Measurements from ENCODE around the gene RPS3. TPM values are rescaled to one million over a fixed set of nuclear protein-coding genes. Genes with fewer than 3 reads are reported as not detected.

The RPS3 gene
- total and polyA plus RNA-seq, 9 of the 15 experiments (the other 6 are each of a cell fraction or from before 2014, with no cell fraction given): 2,700 to 5,771 (median 3,679) TPM

DNA sequence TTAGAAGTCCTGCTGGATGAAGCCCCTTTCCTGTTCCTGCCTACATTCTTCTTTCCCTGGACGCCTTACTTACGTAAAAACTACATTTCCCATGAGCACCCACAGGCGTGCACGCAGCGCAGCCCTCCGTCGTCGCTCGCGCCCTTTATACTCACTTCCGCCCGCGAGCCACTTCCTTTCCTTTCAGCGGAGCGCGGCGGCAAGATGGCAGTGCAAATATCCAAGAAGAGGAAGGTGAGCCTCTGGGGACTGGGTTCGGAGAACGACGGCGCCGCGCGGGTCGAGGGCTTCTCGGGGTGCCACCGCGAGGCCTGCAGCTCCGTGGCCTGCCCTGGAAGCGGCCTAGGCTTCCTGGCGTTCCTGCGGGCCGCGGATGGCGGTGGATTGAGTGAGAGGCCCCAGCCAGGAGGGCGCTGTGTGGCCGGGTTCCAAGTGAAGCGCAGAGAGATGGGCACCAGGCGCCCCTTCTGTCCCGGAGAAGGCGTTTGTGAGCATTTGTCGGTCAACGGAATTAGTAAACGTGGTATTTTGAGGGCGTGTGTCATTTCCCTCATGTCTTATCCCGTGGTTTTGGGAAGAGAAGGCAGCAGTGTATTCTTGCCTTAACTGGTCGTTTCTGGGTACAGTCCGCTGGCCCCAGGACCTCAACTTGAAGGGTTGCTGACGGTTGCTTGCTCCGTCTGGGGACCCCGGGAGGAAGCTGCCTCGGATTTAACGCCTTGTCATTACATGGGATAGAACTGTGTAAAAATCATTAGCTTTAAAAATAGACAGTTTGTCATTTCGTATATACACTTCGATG lies at the start of gene RPS3 (continued):
- no peak for TF ChIP-seq TFAM (CRISPR knock-in tag; conservative IDR thresholded peaks at IDR 0.05)
- TF ChIP-seq HDAC6 (IDR thresholded peaks at IDR 0.05; ENCODE audit: low read depth, low read length): no peak
- TF ChIP-seq L3MBTL2 (IDR thresholded peaks at IDR 0.05): peak; percentile 77
- TF ChIP-seq NCOR1 (IDR thresholded peaks at IDR 0.05): peak; percentile 40; the same call in 1 of the 2 replicates
- TF ChIP-seq, protein P1, sequence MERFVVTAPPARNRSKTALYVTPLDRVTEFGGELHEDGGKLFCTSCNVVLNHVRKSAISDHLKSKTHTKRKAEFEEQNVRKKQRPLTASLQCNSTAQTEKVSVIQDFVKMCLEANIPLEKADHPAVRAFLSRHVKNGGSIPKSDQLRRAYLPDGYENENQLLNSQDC (CRISPR knock-in tag; IDR thresholded peaks at IDR 0.05): peak; percentile 66; the same call in 1 of the 2 replicates
- TF ChIP-seq MXI1 (IDR thresholded peaks at IDR 0.05; ENCODE audit: low read depth, low read length): no peak
- TF ChIP-seq, protein P2, sequence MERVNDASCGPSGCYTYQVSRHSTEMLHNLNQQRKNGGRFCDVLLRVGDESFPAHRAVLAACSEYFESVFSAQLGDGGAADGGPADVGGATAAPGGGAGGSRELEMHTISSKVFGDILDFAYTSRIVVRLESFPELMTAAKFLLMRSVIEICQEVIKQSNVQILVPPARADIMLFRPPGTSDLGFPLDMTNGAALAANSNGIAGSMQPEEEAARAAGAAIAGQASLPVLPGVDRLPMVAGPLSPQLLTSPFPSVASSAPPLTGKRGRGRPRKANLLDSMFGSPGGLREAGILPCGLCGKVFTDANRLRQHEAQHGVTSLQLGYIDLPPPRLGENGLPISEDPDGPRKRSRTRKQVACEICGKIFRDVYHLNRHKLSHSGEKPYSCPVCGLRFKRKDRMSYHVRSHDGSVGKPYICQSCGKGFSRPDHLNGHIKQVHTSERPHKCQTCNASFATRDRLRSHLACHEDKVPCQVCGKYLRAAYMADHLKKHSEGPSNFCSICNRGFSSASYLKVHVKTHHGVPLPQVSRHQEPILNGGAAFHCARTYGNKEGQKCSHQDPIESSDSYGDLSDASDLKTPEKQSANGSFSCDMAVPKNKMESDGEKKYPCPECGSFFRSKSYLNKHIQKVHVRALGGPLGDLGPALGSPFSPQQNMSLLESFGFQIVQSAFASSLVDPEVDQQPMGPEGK (CRISPR knock-in tag; IDR thresholded peaks at IDR 0.05; ENCODE audit: borderline replicate concordance): no peak
- TF ChIP-seq HCFC1 (IDR thresholded peaks at IDR 0.05; ENCODE audit: low read depth, low read length): peak; percentile 98
- TF ChIP-seq, protein P3, sequence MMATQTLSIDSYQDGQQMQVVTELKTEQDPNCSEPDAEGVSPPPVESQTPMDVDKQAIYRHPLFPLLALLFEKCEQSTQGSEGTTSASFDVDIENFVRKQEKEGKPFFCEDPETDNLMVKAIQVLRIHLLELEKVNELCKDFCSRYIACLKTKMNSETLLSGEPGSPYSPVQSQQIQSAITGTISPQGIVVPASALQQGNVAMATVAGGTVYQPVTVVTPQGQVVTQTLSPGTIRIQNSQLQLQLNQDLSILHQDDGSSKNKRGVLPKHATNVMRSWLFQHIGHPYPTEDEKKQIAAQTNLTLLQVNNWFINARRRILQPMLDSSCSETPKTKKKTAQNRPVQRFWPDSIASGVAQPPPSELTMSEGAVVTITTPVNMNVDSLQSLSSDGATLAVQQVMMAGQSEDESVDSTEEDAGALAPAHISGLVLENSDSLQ (IDR thresholded peaks at IDR 0.05): peak; percentile 4; the same call in 1 of the 2 replicates
- TF ChIP-seq, protein P4, sequence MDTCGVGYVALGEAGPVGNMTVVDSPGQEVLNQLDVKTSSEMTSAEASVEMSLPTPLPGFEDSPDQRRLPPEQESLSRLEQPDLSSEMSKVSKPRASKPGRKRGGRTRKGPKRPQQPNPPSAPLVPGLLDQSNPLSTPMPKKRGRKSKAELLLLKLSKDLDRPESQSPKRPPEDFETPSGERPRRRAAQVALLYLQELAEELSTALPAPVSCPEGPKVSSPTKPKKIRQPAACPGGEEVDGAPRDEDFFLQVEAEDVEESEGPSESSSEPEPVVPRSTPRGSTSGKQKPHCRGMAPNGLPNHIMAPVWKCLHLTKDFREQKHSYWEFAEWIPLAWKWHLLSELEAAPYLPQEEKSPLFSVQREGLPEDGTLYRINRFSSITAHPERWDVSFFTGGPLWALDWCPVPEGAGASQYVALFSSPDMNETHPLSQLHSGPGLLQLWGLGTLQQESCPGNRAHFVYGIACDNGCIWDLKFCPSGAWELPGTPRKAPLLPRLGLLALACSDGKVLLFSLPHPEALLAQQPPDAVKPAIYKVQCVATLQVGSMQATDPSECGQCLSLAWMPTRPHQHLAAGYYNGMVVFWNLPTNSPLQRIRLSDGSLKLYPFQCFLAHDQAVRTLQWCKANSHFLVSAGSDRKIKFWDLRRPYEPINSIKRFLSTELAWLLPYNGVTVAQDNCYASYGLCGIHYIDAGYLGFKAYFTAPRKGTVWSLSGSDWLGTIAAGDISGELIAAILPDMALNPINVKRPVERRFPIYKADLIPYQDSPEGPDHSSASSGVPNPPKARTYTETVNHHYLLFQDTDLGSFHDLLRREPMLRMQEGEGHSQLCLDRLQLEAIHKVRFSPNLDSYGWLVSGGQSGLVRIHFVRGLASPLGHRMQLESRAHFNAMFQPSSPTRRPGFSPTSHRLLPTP (IDR thresholded peaks at IDR 0.05; ENCODE audit: borderline replicate concordance, extremely low read depth, insufficient read length): no peak
- no peak for TF ChIP-seq KLF10 (CRISPR knock-in tag; IDR thresholded peaks at IDR 0.05)
- peak; percentile 34; the same call in 1 of the 2 replicates for TF ChIP-seq DPF2 (IDR thresholded peaks at IDR 0.05)
- TF ChIP-seq BRCA1 (IDR thresholded peaks at IDR 0.05): no peak
- no peak for TF ChIP-seq BRCA1 (CRISPR knock-in tag; IDR thresholded peaks at IDR 0.05)
- TF ChIP-seq RBM17 (IDR thresholded peaks at IDR 0.05; ENCODE audit: borderline replicate concordance, low read depth, low read length): no peak
- no peak for TF ChIP-seq KDM2B (CRISPR knock-in tag; IDR thresholded peaks at IDR 0.05)
- TF ChIP-seq, protein P5, sequence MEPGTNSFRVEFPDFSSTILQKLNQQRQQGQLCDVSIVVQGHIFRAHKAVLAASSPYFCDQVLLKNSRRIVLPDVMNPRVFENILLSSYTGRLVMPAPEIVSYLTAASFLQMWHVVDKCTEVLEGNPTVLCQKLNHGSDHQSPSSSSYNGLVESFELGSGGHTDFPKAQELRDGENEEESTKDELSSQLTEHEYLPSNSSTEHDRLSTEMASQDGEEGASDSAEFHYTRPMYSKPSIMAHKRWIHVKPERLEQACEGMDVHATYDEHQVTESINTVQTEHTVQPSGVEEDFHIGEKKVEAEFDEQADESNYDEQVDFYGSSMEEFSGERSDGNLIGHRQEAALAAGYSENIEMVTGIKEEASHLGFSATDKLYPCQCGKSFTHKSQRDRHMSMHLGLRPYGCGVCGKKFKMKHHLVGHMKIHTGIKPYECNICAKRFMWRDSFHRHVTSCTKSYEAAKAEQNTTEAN (CRISPR knock-in tag; IDR thresholded peaks at IDR 0.05): no peak
- no peak for TF ChIP-seq ZNF551 (CRISPR knock-in tag; IDR thresholded peaks at IDR 0.05)
- no peak for TF ChIP-seq ZNF408 (CRISPR knock-in tag; IDR thresholded peaks at IDR 0.05; ENCODE audit: low read depth)
- TF ChIP-seq MYNN (IDR thresholded peaks at IDR 0.05): no peak
- no peak for TF ChIP-seq MYNN (CRISPR knock-in tag; IDR thresholded peaks at IDR 0.05)
- TF ChIP-seq CCNT2 (IDR thresholded peaks at IDR 0.05; ENCODE audit: borderline replicate concordance, extremely low read depth, insufficient read length, low read depth, low read length): peak; percentile 43

Data from K562 (cell line).